DMS153 treated with DMSO at 0.1 percent for 48 hours (cell line): ENCODE results near the gene CHST14.

Source experiments
- DNase-seq: peaks from one replicate; lab custom pipeline; 2025; ENCODE audit not compliant: unreplicated experiment; lab: John Stamatoyannopoulos, UW

Gene CHST14

GRCh38 chr15:40461958-40462357, 8.8 kb upstream of the CHST14 start:
- DNase-seq: no peak

GRCh38 chr15:40463279-40463678, 7.5 kb upstream of the CHST14 start:
- DNase-seq: no peak

- DNase-seq: no peak
Observed at GRCh38 chr15:40463886-40464545, 6.8 kb upstream of the CHST14 start.

DNA sequence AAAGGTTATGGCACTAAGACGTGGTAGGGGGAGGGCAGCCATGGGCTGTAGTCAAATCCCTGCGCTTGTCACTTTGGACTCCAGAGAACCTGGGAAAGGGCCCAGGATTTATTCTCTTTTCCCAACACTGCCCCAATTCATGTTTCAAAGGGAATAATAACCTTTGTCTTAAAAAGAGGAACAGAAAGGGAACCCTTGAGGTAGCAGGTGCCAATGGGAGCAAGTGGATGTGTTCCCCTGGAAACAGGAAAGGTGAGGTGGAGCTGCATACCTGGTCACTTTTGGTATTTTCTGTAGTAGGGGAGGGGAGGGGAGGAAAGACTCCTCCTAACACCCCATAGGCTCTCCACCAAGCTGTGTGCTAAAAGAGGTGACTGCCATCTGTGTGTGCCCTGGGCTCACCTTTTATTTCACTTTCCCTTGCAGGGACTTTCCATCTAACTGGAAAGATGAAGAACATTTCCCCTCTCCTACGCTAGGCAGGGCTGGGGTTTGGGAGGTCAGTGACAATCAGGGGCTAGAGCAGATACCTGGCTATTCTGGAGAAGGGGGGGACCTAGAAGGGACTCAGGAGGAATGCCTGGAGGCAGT, 6.1 kb upstream of the CHST14 start:
- DNase-seq: no peak

DNA sequence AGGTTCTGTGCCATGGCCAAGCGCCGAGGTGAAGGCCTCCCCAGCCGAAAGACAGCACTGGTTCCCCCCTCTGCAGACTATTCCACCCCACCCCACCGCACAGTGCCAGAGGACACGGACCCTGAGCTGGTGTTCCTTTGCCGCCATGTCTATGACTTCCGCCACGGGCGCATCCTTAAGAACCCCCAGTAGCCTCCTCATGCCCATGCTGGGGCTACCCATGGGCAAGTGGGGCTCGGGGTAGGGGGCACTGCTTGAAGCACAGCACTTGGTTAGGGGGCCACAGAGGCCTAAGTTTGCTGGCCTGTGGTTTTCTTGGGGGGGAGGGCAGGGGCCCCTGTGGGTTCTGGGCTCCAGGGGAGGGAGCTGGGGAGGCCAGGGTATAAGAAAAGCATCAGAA, 4.8 kb upstream of the CHST14 start:
- no peak for DNase-seq

- no peak for DNase-seq
Observed at GRCh38 chr15:40466426-40467260, 4.1 kb upstream of the CHST14 start.

GRCh38 chr15:40467261-40467615, 3.5 kb upstream of the CHST14 start:
- DNase-seq: no peak

GRCh38 chr15:40468898-40469331, 1.9 kb upstream of the CHST14 start:
- DNase-seq: no peak

- DNase-seq: no peak
Observed at GRCh38 chr15:40469776-40470390, 901 bp upstream of the CHST14 start.

DNA sequence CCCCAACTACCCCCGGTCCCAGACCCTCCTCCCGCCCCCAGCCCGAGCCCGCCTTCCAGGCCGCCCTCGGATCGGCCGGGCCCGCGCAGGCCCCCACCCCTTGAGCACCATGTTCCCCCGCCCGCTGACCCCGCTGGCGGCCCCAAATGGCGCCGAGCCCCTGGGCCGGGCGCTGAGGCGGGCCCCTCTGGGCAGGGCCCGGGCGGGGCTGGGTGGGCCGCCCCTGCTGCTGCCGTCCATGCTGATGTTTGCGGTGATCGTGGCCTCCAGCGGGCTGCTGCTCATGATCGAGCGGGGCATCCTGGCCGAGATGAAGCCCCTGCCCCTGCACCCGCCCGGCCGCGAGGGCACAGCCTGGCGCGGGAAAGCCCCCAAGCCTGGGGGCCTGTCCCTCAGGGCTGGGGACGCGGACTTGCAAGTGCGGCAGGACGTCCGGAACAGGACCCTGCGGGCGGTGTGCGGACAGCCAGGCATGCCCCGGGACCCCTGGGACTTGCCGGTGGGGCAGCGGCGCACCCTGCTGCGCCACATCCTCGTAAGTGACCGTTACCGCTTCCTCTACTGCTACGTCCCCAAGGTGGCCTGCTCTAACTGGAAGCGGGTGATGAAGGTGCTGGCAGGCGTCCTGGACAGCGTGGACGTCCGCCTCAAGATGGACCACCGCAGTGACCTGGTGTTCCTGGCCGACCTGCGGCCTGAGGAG, 472 bp downstream of the CHST14 start:
- no peak for DNase-seq

GRCh38 chr15:40471808-40472150, 995 bp downstream of the CHST14 start:
- no peak for DNase-seq

DNA sequence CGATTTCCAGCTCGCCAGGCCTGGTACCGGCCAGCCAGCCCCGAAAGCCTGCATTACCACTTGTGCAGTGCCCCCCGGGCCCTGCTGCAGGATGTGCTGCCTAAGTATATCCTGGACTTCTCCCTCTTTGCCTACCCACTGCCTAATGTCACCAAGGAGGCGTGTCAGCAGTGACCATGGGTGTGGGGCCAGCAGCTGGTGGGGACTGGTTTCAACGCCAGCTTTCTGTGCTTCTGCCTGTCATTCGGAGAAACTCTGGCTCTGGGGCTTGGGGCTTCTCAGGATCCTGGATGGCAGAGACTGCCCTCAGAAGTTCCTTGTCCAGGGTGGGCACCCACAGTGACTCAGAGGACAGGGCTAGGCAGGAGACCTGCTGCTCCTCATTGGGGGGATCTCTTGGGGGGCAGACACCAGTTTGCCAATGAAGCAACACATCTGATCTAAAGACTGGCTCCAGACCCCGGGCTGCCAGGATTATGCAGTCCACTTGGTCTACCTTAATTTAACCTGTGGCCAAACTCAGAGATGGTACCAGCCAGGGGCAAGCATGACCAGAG, 1.5 kb downstream of the CHST14 start:
- no peak for DNase-seq

DNA sequence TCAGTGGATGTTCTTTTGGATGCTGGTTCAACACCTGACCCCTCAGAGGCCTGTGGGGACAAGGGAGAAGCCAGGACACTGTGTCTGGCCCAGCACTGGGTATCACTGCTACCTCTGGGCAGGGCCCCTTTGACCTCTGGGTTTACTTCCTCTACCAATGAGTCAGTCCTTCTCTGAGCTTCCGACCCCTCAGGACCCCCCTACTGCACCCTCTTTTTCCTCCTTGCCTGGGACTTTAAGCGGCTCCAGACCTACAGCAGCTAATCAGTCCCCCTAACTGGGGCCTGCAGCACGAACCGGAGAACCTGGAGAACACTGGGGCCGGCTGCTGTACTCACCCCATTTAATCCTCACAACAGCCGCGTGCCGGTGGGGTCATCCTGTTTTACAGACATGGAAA, 3.8 kb downstream of the CHST14 start:
- DNase-seq: no peak

- no peak for DNase-seq
Observed at GRCh38 chr15:40477642-40478327, 7.0 kb downstream of the CHST14 start.

DNA sequence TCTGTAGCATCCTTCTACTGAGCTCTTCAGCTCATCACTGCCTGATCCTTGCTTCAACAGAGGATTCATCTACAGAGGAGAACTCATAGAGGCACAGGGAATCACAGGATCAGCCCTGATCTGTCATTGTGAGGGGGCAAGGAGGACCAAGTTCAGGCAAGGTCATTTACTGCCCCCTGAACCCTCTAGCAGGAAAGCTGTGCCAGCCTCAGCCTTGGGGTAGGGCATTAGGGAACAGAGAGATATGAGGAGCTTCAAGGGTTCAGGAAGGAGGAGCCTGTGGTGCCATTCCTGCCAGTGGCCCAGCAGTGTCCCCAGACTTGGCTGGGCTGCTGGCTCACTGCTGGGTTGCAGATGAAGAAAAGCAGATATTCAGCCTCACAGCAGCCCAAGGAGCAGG, 8.2 kb downstream of the CHST14 start:
- DNase-seq: no peak

DNA sequence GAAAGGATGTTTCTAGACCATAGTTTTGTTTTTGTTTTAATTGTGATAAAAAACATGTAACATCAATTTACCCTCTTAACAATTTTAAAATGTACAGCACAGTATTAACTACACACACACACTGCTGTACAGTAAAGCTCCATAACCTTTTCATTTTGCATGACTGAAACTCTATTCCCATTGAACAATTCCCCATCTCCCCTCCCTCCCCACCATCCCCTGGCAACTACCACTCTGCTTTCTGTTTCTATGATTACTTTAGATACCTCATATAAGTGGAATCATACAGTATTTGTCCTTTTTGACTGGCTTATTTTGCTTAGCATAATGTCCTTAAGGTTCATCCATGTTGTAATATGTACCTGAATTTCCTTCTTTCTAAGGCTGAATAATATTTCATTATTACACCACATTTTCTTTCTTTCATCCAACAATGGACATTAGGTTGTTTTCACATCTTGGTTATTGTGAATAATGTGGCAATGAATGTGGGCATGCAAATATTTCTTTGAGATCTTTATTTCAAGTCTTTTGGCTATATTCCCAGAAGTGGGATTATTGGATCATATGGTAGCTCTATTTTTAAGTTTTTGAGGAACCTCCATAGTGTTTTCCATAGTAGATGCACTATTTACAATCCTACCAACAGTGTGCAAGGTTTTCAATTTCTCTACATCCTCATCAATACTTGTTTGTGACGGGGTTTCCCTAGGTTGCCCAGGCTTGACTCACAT, 10.7 kb downstream of the CHST14 start:
- DNase-seq: no peak

DNA sequence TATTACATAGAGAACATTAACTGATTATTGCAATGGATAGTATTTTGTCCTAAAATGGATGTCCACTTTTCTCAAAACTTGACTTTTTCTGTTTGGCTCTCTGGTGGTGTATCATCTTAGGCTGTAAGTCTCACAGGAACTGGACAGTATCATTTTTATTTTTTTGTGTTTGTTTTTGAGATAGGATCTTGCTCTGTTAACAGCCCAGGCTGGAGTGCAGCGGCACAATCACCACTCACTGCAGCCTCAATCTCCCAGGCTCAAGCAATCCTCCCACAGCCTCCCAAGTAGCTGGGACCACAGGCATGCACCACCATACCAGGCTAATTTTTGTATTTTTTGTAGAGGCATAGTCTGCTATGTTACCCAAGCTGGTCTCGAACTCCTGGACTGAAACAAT, 13.1 kb downstream of the CHST14 start:
- DNase-seq: no peak

GRCh38 chr15:40486066-40486770, 15.4 kb downstream of the CHST14 start:
- no peak for DNase-seq
